Smooth muscle cell (in vitro differentiated cells): ENCODE measurements around the gene ALDH4A1. TPM values are rescaled to one million over a fixed set of nuclear protein-coding genes. Genes with fewer than 3 reads are reported as not detected.
A peak's percentile ranks its signal among the peaks of the same experiment; 100 is the strongest.

Source experiments
- DNase-seq: peaks from one replicate; lab custom pipeline; 2025; ENCODE audit not compliant: unreplicated experiment; lab: John Stamatoyannopoulos, UW
- H2AFZ ChIP-seq: fragments of 200-600 bp; sonication (generic); 2 replicates; pipeline ENCODE4 v1.6.0; 2016; ENCODE audit warnings: antibody characterized with exemption, low read depth, mild to moderate bottlenecking
- H3F3A ChIP-seq: fragments of 200-600 bp; sonication (generic); 2 replicates; pipeline ENCODE4 v1.6.0; 2017; ENCODE audit warnings: antibody characterized with exemption, low read depth
- H3K27ac ChIP-seq: fragments of 200-600 bp; sonication (generic); 2 replicates; pipeline ENCODE4 v1.5.1; 2016; ENCODE audit warnings: low read depth, mild to moderate bottlenecking
- H3K27me3 ChIP-seq: fragments of 200-600 bp; sonication (generic); 2 replicates; pipeline ENCODE4 v1.6.1; 2016; ENCODE audit warnings: low read depth, mild to moderate bottlenecking
- H3K36me3 ChIP-seq: fragments of 200-600 bp; sonication (generic); 2 replicates; pipeline ENCODE4 v1.5.1; 2016; ENCODE audit warnings: low read depth
- H3K4me1 ChIP-seq: fragments of 200-600 bp; sonication (generic); 2 replicates; pipeline ENCODE4 v1.5.1; 2016; ENCODE audit warnings: low read depth
- H3K4me2 ChIP-seq: fragments of 200-600 bp; sonication (generic); 2 replicates; pipeline ENCODE4 v1.6.0; 2016; ENCODE audit warnings: mild to moderate bottlenecking
- H3K4me3 ChIP-seq: fragments of 200-600 bp; sonication (generic); 2 replicates; pipeline ENCODE4 v1.5.1; 2016; ENCODE audit warnings: mild to moderate bottlenecking
- H3K79me2 ChIP-seq: fragments of 200-600 bp; sonication (generic); 2 replicates; pipeline ENCODE4 v1.6.0; 2016; ENCODE audit warnings: low read depth, mild to moderate bottlenecking
- H3K9ac ChIP-seq: fragments of 200-600 bp; sonication (generic); 2 replicates; pipeline ENCODE4 v1.6.0; 2016; ENCODE audit warnings: low read depth
- H3K9me3 ChIP-seq: fragments of 200-600 bp; sonication (generic); replicated peaks from 2 replicates; pipeline ENCODE4 v1.5.1; 2016; ENCODE audit warnings: low read depth
- H4K20me1 ChIP-seq: fragments of 200-600 bp; sonication (generic); 2 replicates; pipeline ENCODE4 v1.6.0; 2016; ENCODE audit warnings: low read depth
- WGBS: methylation state at CpG from one replicate; pipeline ENCODE4 v1.1.7; 2016; ENCODE audit warnings: low lambda C conversion rate; 5-methylcytosine and 5-hydroxymethylcytosine counted together
- polyA plus RNA-seq: library from polyadenylated mRNA; unstranded; fragments of >200 nt; fragmentation: Nextera tagmentation; extraction: Ambion mirVana; gene quantifications from 2 replicates; pipeline ENCODE4 v1.2.1, GENCODE V29; 2016
- total RNA-seq: library from RNA; depleted of rRNA; stranded (reverse); fragments of >200 nt; gene quantifications from 2 replicates; pipeline ENCODE4 v1.2.3, GENCODE V29; 2014
- TF ChIP-seq, protein P1 (sequence below): fragments of 200-600 bp; sonication (generic); IDR thresholded peaks from 2 replicates; pipeline ENCODE4 v1.5.1; 2017; ENCODE audit warnings: borderline replicate concordance, mild to moderate bottlenecking, antibody characterized with exemption; ENCODE audit not compliant: insufficient read depth, poor library complexity, severe bottlenecking

Gene ALDH4A1
- total and polyA plus RNA-seq, 2 experiments from 2014 or later, result 4.8 to 7.2 TPM

DNA sequence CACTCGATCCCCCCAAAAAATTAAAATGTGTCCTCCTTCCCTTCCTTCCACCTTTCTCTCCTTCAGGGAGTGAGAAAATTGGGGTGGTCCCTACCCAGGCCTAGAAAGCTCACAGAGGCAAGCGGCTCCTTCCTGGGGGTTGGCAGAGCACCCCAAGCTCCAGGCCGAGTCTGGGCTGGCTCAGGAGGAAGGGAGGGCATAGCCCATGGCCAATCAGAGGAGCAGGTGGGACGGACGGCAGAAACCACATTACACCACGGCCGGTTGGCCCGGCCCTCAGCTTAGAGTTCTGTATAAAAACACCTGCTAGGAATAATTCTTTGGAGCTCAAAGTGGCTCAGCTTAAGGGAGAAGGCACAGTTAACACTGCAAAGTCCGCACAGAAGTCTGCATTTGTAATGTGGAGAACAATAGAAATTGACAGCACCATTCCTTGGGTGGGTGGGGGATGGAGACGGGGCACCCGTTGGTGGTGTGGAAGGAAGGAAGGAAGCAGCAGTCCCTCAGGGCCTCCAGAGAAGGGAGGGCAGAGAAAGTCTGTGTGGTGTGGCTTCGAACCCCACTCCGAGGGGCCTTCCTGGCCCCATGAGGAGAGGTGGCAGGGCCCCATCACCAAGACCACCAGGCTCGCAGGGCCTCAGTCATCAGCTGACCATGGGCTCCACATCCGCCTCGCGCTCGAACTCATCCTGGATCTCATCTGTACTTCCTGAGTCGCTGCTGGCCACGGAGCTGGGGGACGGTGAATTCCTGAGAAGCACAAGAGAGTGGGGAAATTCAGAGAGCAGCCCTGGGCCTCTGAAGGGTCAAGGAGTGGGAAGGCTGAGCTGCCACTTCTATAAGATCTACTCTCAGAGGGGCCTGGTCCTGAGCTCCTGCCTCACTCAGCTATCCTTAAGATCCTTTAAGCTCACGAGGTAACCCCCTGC, 5.8 kb upstream of the ALDH4A1 start:
- Histone ChIP-seq H3K9me3 (no peaks in the 10 kb centered on the region), H3K4me1 (peaks cover 3% of the 10 kb centered on the region), H3K79me2 (peaks cover 7% of the 10 kb centered on the region), H3K4me3 (no peak overlapping the region), H3K27me3 (no peaks in the 10 kb centered on the region), H4K20me1 (peaks cover 27% of the 10 kb centered on the region), H3K36me3 (no peaks in the 10 kb centered on the region), H3K27ac (no peak overlapping the region), H2AFZ (no peak overlapping the region), H3F3A (peaks cover 6% of the 10 kb centered on the region), H3K4me2 (no peak overlapping the region), H3K9ac (no peak overlapping the region)
- no peak for DNase-seq
- WGBS, result 88% methylated on average over 22 of the region's 22 CpGs
- TF ChIP-seq, protein P1, sequence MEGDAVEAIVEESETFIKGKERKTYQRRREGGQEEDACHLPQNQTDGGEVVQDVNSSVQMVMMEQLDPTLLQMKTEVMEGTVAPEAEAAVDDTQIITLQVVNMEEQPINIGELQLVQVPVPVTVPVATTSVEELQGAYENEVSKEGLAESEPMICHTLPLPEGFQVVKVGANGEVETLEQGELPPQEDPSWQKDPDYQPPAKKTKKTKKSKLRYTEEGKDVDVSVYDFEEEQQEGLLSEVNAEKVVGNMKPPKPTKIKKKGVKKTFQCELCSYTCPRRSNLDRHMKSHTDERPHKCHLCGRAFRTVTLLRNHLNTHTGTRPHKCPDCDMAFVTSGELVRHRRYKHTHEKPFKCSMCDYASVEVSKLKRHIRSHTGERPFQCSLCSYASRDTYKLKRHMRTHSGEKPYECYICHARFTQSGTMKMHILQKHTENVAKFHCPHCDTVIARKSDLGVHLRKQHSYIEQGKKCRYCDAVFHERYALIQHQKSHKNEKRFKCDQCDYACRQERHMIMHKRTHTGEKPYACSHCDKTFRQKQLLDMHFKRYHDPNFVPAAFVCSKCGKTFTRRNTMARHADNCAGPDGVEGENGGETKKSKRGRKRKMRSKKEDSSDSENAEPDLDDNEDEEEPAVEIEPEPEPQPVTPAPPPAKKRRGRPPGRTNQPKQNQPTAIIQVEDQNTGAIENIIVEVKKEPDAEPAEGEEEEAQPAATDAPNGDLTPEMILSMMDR, result no peak

DNA sequence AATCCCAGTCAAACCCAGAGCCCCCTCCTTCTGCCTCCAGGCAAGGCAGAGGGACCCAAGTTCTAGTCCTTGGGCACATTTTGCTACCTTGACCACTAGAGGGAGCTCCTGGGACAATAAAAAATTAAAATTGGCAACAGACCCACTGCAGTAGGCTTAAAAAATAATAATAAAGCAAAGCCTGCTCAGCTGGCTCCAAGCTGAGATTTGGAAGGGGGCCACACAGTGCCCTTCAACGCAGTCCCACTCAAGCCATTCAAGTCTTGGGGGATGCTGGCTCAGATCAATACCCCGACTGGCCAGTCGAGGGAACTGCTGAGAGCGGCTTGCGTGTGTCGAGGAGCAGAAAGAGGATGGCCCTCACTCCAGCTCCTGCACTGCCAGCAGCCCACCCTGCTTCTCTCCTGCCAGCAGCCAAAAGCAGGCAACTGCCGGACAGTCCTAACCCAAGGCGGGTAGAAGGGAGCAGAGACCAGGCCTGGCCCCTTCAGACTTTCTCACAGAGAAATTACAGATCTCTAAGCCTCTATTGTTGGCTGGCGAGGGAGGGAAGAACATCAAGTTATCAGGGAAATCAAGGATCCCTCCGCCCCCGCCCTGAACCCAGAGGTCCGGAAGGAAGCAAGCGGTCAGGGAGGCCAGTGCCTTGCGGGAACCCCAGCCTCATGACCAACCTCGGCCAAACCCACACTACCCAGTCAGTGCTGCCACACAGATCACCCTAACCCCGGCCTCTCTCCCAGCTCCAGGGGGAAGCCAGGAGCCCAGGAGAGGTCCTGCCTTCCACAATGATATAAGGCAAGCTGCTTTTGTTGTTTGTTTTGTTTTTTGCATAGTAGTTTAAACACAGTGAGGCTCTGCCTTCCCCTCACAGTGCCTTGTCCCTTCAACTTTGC, 4.9 kb upstream of the ALDH4A1 start:
- Histone ChIP-seq H4K20me1 (peaks cover 18% of the 10 kb centered on the region), H3K27ac (no peak overlapping the region)
- TF ChIP-seq, protein P1, result peak; percentile 88

DNA sequence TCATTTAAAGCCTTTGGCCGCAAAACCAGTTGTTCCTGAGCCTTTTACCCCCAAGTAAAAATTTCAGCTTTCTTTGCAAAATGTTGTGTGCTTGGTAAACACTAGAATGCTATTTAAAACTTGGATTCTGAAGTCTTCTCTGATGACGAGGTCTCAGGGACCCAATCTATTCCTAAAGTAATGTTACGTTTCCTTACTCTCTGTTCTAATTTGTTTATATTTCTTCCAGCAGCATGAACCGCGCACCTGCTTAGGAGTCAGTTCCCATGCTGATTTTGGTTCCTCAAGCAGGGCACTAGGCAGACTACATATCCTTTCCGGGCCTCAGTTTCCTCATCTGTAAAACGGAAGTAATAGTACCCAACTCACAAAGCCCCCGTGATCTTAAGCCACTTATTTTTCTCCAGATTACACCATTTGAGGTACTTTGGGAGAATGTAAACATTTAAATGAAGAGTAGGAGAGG, 969 bp upstream of the ALDH4A1 start:
- WGBS, result 61% methylated on average over 8 of the region's 8 CpGs

More for the DNA sequence above, 4.9 kb upstream of the ALDH4A1 start:
- no peak overlapping the region for H3K9ac ChIP-seq
- H3F3A ChIP-seq, result peaks cover 10% of the 10 kb centered on the region
- no peak overlapping the region for H2AFZ ChIP-seq
- H3K4me3 ChIP-seq, result no peak overlapping the region
- no peak overlapping the region for H3K4me2 ChIP-seq
- peaks cover 7% of the 10 kb centered on the region for H3K4me1 ChIP-seq
- H3K36me3 ChIP-seq, result no peaks in the 10 kb centered on the region
- H3K79me2 ChIP-seq, result peaks cover 1% of the 10 kb centered on the region
- no peaks in the 10 kb centered on the region for H3K9me3 ChIP-seq
- H3K27me3 ChIP-seq, result no peaks in the 10 kb centered on the region
- DNase-seq, result peak; percentile 13
- 77% methylated on average over 16 of the region's 16 CpGs for WGBS

More for the DNA sequence above, 969 bp upstream of the ALDH4A1 start:
- Histone ChIP-seq H3K79me2 (no peaks in the 10 kb centered on the region), H3K27me3 (no peaks in the 10 kb centered on the region), H3K36me3 (no peaks in the 10 kb centered on the region), H3K27ac (peak overlapping the region; percentile 90), H2AFZ (peak overlapping the region; percentile 73), H3K4me3 (peak overlapping the region; percentile 85), H3K4me2 (peak overlapping the region; percentile 94), H3K4me1 (peaks cover 7% of the 10 kb centered on the region), H3F3A (peaks cover 7% of the 10 kb centered on the region), H3K9me3 (no peaks in the 10 kb centered on the region), H3K9ac (no peak overlapping the region), H4K20me1 (peaks cover 15% of the 10 kb centered on the region)
- no peak for DNase-seq
- TF ChIP-seq, protein P1, result no peak
